Measurements from ENCODE around the gene ZNF530. TPM values are rescaled to one million over a fixed set of nuclear protein-coding genes. Genes with fewer than 3 reads are reported as not detected.

ZNF530 gene
- total RNA-seq, 1 donor from 2014 or later, result 4.9 TPM

GRCh38 chr19:57572415-57572947 lies 27.2 kb upstream of the ZNF530 start:
- Mint-ChIP-seq H3K9me3 (ENCODE audit: low read depth) (peaks cover 75% of the 10 kb centered on the region), H3K27me3 (no peaks in the 10 kb centered on the region), H3K27ac (no peak overlapping the region), H3K36me3 (ENCODE audit: insufficient read depth) (peaks cover 72% of the 10 kb centered on the region), H3K4me3 (ENCODE audit: low read depth) (no peak overlapping the region), H3K4me1 (ENCODE audit: low read depth) (peaks cover 2% of the 10 kb centered on the region)
- TF ChIP-seq CTCF (IDR thresholded peaks at IDR 0.05; ENCODE audit: unreplicated experiment), result no peak
- DNase-seq (ENCODE audit: low spot score, unreplicated experiment), result no peak

GRCh38 chr19:57576661-57577060 lies 23.0 kb upstream of the ZNF530 start:
- H3K9me3 Mint-ChIP-seq (ENCODE audit: low read depth), result peaks cover 66% of the 10 kb centered on the region
- peak overlapping the region; percentile 50 for H3K4me3 Mint-ChIP-seq (ENCODE audit: low read depth)
- H3K27me3 Mint-ChIP-seq, result no peaks in the 10 kb centered on the region
- DNase-seq (ENCODE audit: low spot score, unreplicated experiment), result no peak
- H3K27ac Mint-ChIP-seq, result peak overlapping the region; percentile 44
- TF ChIP-seq CTCF (IDR thresholded peaks at IDR 0.05; ENCODE audit: unreplicated experiment), result no peak
- H3K36me3 Mint-ChIP-seq (ENCODE audit: insufficient read depth), result peaks cover 64% of the 10 kb centered on the region
- H3K4me1 Mint-ChIP-seq (ENCODE audit: low read depth), result peaks cover 8% of the 10 kb centered on the region

GRCh38 chr19:57578487-57579205 lies 21.0 kb upstream of the ZNF530 start, which contains the start of gene ZNF416:
ZNF416 (minus strand) TSS chr19:57578911; CDS start chr19:57578704, 207 bp downstream.
- H3K27ac Mint-ChIP-seq, result peak within 1 kb of the TSS; percentile 59
- H3K4me1 Mint-ChIP-seq (ENCODE audit: low read depth), result peaks cover 8% of the 10 kb centered on the region
- peak within 1 kb of the TSS; percentile 82 for H3K4me3 Mint-ChIP-seq (ENCODE audit: low read depth)
- peaks cover 50% of the 10 kb centered on the region for H3K36me3 Mint-ChIP-seq (ENCODE audit: insufficient read depth)
- peak; percentile 88 for DNase-seq (ENCODE audit: low spot score, unreplicated experiment)
- peaks cover 54% of the 10 kb centered on the region for H3K9me3 Mint-ChIP-seq (ENCODE audit: low read depth)
- peaks cover 4% of the 10 kb centered on the region for H3K27me3 Mint-ChIP-seq
- TF ChIP-seq CTCF (IDR thresholded peaks at IDR 0.05; ENCODE audit: unreplicated experiment), result peak; percentile 29

GRCh38 chr19:57583104-57583520 lies 16.6 kb upstream of the ZNF530 start:
- DNase-seq (ENCODE audit: low spot score, unreplicated experiment), result no peak
- H3K27me3 Mint-ChIP-seq, result peaks cover 4% of the 10 kb centered on the region
- peaks cover 9% of the 10 kb centered on the region for H3K4me1 Mint-ChIP-seq (ENCODE audit: low read depth)
- peaks cover 49% of the 10 kb centered on the region for H3K9me3 Mint-ChIP-seq (ENCODE audit: low read depth)
- peaks cover 45% of the 10 kb centered on the region for H3K36me3 Mint-ChIP-seq (ENCODE audit: insufficient read depth)
- H3K27ac Mint-ChIP-seq, result no peak overlapping the region
- H3K4me3 Mint-ChIP-seq (ENCODE audit: low read depth), result peak overlapping the region; percentile 21
- TF ChIP-seq CTCF (IDR thresholded peaks at IDR 0.05; ENCODE audit: unreplicated experiment), result no peak

- Mint-ChIP-seq H3K4me3 (ENCODE audit: low read depth) (peak within 1 kb of the TSS; percentile 94), H3K9me3 (ENCODE audit: low read depth) (peaks cover 54% of the 10 kb centered on the region), H3K27me3 (peaks cover 4% of the 10 kb centered on the region), H3K4me1 (ENCODE audit: low read depth) (peaks cover 8% of the 10 kb centered on the region), H3K36me3 (ENCODE audit: insufficient read depth) (peaks cover 50% of the 10 kb centered on the region), H3K27ac (peak within 1 kb of the TSS; percentile 92)
- peak; percentile 76 for DNase-seq (ENCODE audit: low spot score, unreplicated experiment)
- TF ChIP-seq CTCF (IDR thresholded peaks at IDR 0.05; ENCODE audit: unreplicated experiment), result peak; percentile 8
These were observed 15.9 kb upstream of the ZNF530 start, which contains the start of gene ZIK1 for GRCh38 chr19:57583521-57584416. ZIK1 (plus strand) TSS chr19:57584145; CDS start chr19:57584357, 212 bp downstream.

Data from progenitor cell of endocrine pancreas (in vitro differentiated cells).